Uterus (tissue), 4 donors: ENCODE data around the gene GHR. TPM values are rescaled to one million over a fixed set of nuclear protein-coding genes. Genes with fewer than 3 reads are reported as not detected.

Source experiments
- DNase-seq, 2 donors: peaks; one replicate each; pipeline ENCODE4 v3.0.0-alpha.2; 2019 to 2020
- H3K27ac ChIP-seq, 2 donors: fragments of 200-600 bp; sonication (generic); 1 replicate in 1 of 2; 2 replicates in 1 of 2; pipeline ENCODE4 v1.5.1; 2016 to 2018
- H3K27me3 ChIP-seq, 2 donors: fragments of 200-600 bp; sonication (generic); one replicate each; pipeline ENCODE4 v1.5.1; 2018 to 2019; ENCODE audit warnings: control low read depth in 1 of 2
- H3K36me3 ChIP-seq, 2 donors: fragments of 200-600 bp; sonication (generic); one replicate each; pipeline ENCODE4 v1.5.1; 2019; ENCODE audit warnings: control low read depth in 1 of 2
- H3K4me1 ChIP-seq, 2 donors: fragments of 200-600 bp; sonication (generic); one replicate each; pipeline ENCODE4 v1.5.1; 2018 to 2019; ENCODE audit warnings: control low read depth in 1 of 2
- H3K4me3 ChIP-seq, 2 donors: fragments of 200-600 bp; sonication (generic); 1 replicate in 1 of 2; 2 replicates in 1 of 2; pipeline ENCODE4 v1.5.1; 2018 to 2019; ENCODE audit warnings: mild to moderate bottlenecking in 1 of 2
- H3K9me3 ChIP-seq, 2 donors: fragments of 200-600 bp; sonication (generic); one replicate each; pipeline ENCODE4 v1.5.1; 2019; ENCODE audit warnings: control low read depth in 1 of 2
- CTCF ChIP-seq, 4 experiments: fragments of 200-600 bp in 2 of 4; fragments of 450-650 bp in 2 of 4; sonication (generic) in 2 of 4; IDR thresholded peaks; one replicate each; pipeline ENCODE4 v1.5.1; 2016 to 2019; ENCODE audit warnings: antibody characterized with exemption in 4 of 4, mild to moderate bottlenecking in 2 of 4, moderate library complexity in 1 of 4
- POLR2A ChIP-seq, 2 donors: fragments of 450-650 bp; IDR thresholded peaks; one replicate each; pipeline ENCODE4 v1.6.1; 2016; ENCODE audit warnings: antibody characterized with exemption in 2 of 2, mild to moderate bottlenecking in 1 of 2, moderate library complexity in 1 of 2
- intact Hi-C: fragments of 100-400 bp; cut with DNase I; formaldehyde crosslinking; loops from one replicate; pipeline ENCODE4 v1.15.1; 2023; ENCODE audit warnings: low total_unique reads
- total RNA-seq, 4 donors: library from RNA; depleted of rRNA in 3 of 4; stranded (reverse); fragments of >200 nt in 3 of 4; gene quantifications; one replicate each; pipeline versions ENCODE4 v1.1.0 to v1.2.4, GENCODE V29; 2014 to 2023
- donor health status: DM: yes; HTN: yes; CAD: no.

Gene GHR
- total RNA-seq, 4 donors from 2014 or later: 1.8 to 19.7 (median 5.6) TPM

- no peaks in the 10 kb centered on the region for H3K36me3 ChIP-seq
- TF ChIP-seq POLR2A (IDR thresholded peaks at IDR 0.05) (no peak), CTCF (IDR thresholded peaks at IDR 0.05) (no peak)
- H3K4me1 ChIP-seq: peaks cover 0 to 5% of the 10 kb centered on the region in 2 donors
- no peak overlapping the region for H3K27ac ChIP-seq
- peak in 1 of 2 donors; percentile 14 for DNase-seq
- no peaks in the 10 kb centered on the region for H3K27me3 ChIP-seq
- intact Hi-C loops: no loop called here
- H3K9me3 ChIP-seq: no peaks in the 10 kb centered on the region
- H3K4me3 ChIP-seq: no peak overlapping the region
Measured at GRCh38 chr5:42691413-42691937, 268.2 kb downstream of the GHR start.

GRCh38 chr5:42701351-42702059, 278.3 kb downstream of the GHR start:
- peaks cover 0 to 13% of the 10 kb centered on the region in 2 donors for H3K9me3 ChIP-seq
- H3K27ac ChIP-seq: no peak overlapping the region
- no peak for DNase-seq
- no peaks in the 10 kb centered on the region for H3K36me3 ChIP-seq
- no peak for TF ChIP-seq CTCF (IDR thresholded peaks at IDR 0.05)
- TF ChIP-seq POLR2A (IDR thresholded peaks at IDR 0.05): no peak
- no peaks in the 10 kb centered on the region for H3K27me3 ChIP-seq
- intact Hi-C loops: no loop called here
- H3K4me1 ChIP-seq: no peaks in the 10 kb centered on the region
- H3K4me3 ChIP-seq: no peak overlapping the region

GRCh38 chr5:42703238-42703637, 280.0 kb downstream of the GHR start:
- Histone ChIP-seq H3K9me3 (peaks cover 0 to 15% of the 10 kb centered on the region in 2 donors), H3K36me3 (no peaks in the 10 kb centered on the region), H3K27ac (no peak overlapping the region), H3K4me1 (no peaks in the 10 kb centered on the region), H3K27me3 (no peaks in the 10 kb centered on the region), H3K4me3 (no peak overlapping the region)
- DNase-seq: no peak
- TF ChIP-seq CTCF (IDR thresholded peaks at IDR 0.05) (no peak), POLR2A (IDR thresholded peaks at IDR 0.05) (no peak)
- intact Hi-C loops: no loop called here

- Histone ChIP-seq H3K9me3 (no peaks in the 10 kb centered on the region), H3K4me1 (no peaks in the 10 kb centered on the region), H3K4me3 (no peak overlapping the region), H3K27ac (no peak overlapping the region), H3K27me3 (no peaks in the 10 kb centered on the region), H3K36me3 (no peaks in the 10 kb centered on the region)
- intact Hi-C loops: no loop called here
- TF ChIP-seq POLR2A (IDR thresholded peaks at IDR 0.05) (no peak), CTCF (IDR thresholded peaks at IDR 0.05) (no peak)
- DNase-seq: no peak
Measured at GRCh38 chr5:42715785-42716184, 292.5 kb downstream of the GHR start.

- intact Hi-C loops: no loop called here
- H3K4me1 ChIP-seq: no peaks in the 10 kb centered on the region
- H3K9me3 ChIP-seq: no peaks in the 10 kb centered on the region
- DNase-seq: no peak
- no peak for TF ChIP-seq CTCF (IDR thresholded peaks at IDR 0.05)
- TF ChIP-seq POLR2A (IDR thresholded peaks at IDR 0.05): no peak
- H3K4me3 ChIP-seq: no peak overlapping the region
- H3K27me3 ChIP-seq: no peaks in the 10 kb centered on the region
- H3K36me3 ChIP-seq: no peaks in the 10 kb centered on the region
- H3K27ac ChIP-seq: no peak overlapping the region
Measured at GRCh38 chr5:42718591-42718990, 295.4 kb downstream of the GHR start.
